ENCODE data around the gene RAB42. TPM values are rescaled to one million over a fixed set of nuclear protein-coding genes. Genes with fewer than 3 reads are reported as not detected.

The RAB42 gene
- total and polyA plus RNA-seq, 2 of the 8 experiments (the other 6 are each of a cell fraction or from before 2014, with no cell fraction given) = 12.5 to 16.6 TPM

DNA sequence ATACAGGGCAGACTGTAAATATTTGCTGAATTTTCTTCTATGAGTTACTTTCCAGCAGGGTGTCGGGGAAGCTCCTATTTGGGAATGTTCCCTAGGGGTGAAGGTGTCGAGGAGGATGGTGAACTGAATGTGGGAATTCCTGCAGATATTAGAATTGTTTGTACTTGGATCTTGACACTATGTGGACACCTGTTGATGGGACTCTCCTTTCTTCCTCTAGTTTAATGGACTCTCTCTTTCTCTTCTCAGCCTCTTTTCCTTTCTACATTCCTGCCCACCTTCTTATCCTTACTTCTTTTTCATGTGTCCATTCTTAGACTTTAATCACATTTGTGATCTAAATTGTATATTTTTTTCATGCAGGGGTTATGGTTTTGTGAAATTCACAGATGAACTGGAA, 25.1 kb upstream of the RAB42 start:
- Histone ChIP-seq H3K27me3 (replicated peaks in 1 of 4; ENCODE audit: control insufficient read depth in 3 of 4, extremely low read depth in 1 of 4, insufficient read depth in 3 of 4, low read length in 3 of 4) (no peaks in the 10 kb centered on the region), H2BK20ac (ENCODE audit: low read length) (no peak overlapping the region), H3K4me3 (ENCODE audit: extremely low read depth in 1 of 4, insufficient read depth in 2 of 4, low read depth in 3 of 4, low read length in 4 of 4) (no peak overlapping the region), H3K14ac (ENCODE audit: insufficient read length) (no peak overlapping the region), H2BK12ac (ENCODE audit: low read depth, low read length) (no peak overlapping the region), H4K8ac (ENCODE audit: extremely low read depth, insufficient read depth, low read length) (no peak overlapping the region), H3K9me3 (ENCODE audit: insufficient read depth in 2 of 2, low read depth in 1 of 2, low read length in 1 of 2) (no peaks in the 10 kb centered on the region), H3K56ac (replicated peaks; ENCODE audit: insufficient read length, low read depth, low read length) (no peak overlapping the region), H2BK15ac (ENCODE audit: low read length) (no peak overlapping the region), H3K4me2 (ENCODE audit: insufficient read depth in 1 of 2, low read depth in 2 of 2, low read length in 2 of 2) (no peak overlapping the region), H3K79me2 (ENCODE audit: control insufficient read depth in 1 of 2, insufficient read depth in 2 of 2, low read length in 2 of 2) (no peaks in the 10 kb centered on the region), H3K23ac (ENCODE audit: insufficient read length) (no peak overlapping the region), H2BK120ac (replicated peaks; ENCODE audit: low read depth, low read length) (no peak overlapping the region), H4K91ac (replicated peaks; ENCODE audit: insufficient read length, low read length) (no peak overlapping the region), H2AK5ac (ENCODE audit: low read depth, low read length) (no peak overlapping the region), H3K18ac (ENCODE audit: extremely low read depth, low read length) (no peak overlapping the region), H3K23me2 (ENCODE audit: low read depth, low read length) (no peaks in the 10 kb centered on the region), H2AFZ (ENCODE audit: low read length) (no peak overlapping the region), H3K4ac (replicated peaks; ENCODE audit: insufficient read length, low read depth, low read length) (no peak overlapping the region), H3K9ac (replicated peaks in 1 of 4; ENCODE audit: extremely low read depth in 1 of 4, low read depth in 3 of 4, low read length in 3 of 4) (no peak overlapping the region), H3K4me1 (replicated peaks in 1 of 4; ENCODE audit: control insufficient read depth in 3 of 4, insufficient read depth in 4 of 4, low read length in 3 of 4) (no peaks in the 10 kb centered on the region), H3K27ac (ENCODE audit: low read depth, low read length) (no peak overlapping the region), H4K5ac (ENCODE audit: insufficient read length, low read depth, low read length) (no peak overlapping the region), H3K79me1 (ENCODE audit: low read depth, low read length) (no peaks in the 10 kb centered on the region), H3K36me3 (ENCODE audit: control insufficient read depth in 2 of 4, insufficient read depth in 4 of 4, low read length in 3 of 4) (peaks cover 14 to 46% (median 41%) of the 10 kb centered on the region in 4 experiments), H4K20me1 (replicated peaks in 1 of 2; ENCODE audit: control insufficient read depth in 1 of 2, insufficient read depth in 2 of 2, low read length in 2 of 2) (peaks cover 0 to 1% of the 10 kb centered on the region in 2 experiments), H2BK5ac (ENCODE audit: low read depth, low read length) (no peak overlapping the region)
- ChIA-PET CTCF (ENCODE audit: partially characterized antibody) (interaction anchor here (0.6 kb wide), 1 partner anchor 34 kb away, joined by 3 read pairs; no protein-coding TSS in a partner anchor), POLR2A (ENCODE audit: partially characterized antibody) (interaction anchor here (0.8 to 29.3 kb wide), 3 partner anchors 6 to 29 kb away, joined by 3 to 552 read pairs (median 552); partner anchors contain the start of gene TRNAU1AP)
- DNase-seq (ENCODE audit: low read depth in 1 of 2, low spot score in 2 of 2) (no peak), FAIRE-seq (no peak)
- 90% methylated on average over 2 of the region's 2 CpGs; no CpG with 5 or more reads in 1 of the 2 experiments for WGBS, 2 experiments (ENCODE audit: extremely low coverage in 1 of 2, insufficient coverage in 1 of 2, insufficient read length in 1 of 2, insufficient replicate concordance in 2 of 2, low coverage in 1 of 2, low lambda C conversion rate in 2 of 2, missing lambda C conversion rate in 1 of 2)
- TF ChIP-seq, protein P1, sequence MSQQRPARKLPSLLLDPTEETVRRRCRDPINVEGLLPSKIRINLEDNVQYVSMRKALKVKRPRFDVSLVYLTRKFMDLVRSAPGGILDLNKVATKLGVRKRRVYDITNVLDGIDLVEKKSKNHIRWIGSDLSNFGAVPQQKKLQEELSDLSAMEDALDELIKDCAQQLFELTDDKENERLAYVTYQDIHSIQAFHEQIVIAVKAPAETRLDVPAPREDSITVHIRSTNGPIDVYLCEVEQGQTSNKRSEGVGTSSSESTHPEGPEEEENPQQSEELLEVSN (IDR thresholded peaks at IDR 0.05) = no peak
- no peak for TF ChIP-seq TAF7 (optimal IDR thresholded peaks at IDR 0.05; ENCODE audit: borderline replicate concordance, low read depth, low read length)
- TF ChIP-seq SIN3A (conservative IDR thresholded peaks at IDR 0.05 in 1 of 2, IDR thresholded peaks at IDR 0.05 in 1 of 2; ENCODE audit: low read depth in 1 of 2, low read length in 2 of 2) = no peak
- no peak for TF ChIP-seq MAFK (IDR thresholded peaks at IDR 0.05; ENCODE audit: low read depth, low read length)
- no peak for TF ChIP-seq SP4 (IDR thresholded peaks at IDR 0.05; ENCODE audit: low read length)
- TF ChIP-seq BCL11A (IDR thresholded peaks at IDR 0.05; ENCODE audit: low read depth in 2 of 2, low read length in 2 of 2) = no peak
- TF ChIP-seq JUND (IDR thresholded peaks at IDR 0.05; ENCODE audit: low read length) = no peak
